Mucosa of rectum (tissue), 2 donors: ENCODE measurements around the gene RIMS1.

Experiments used
- H3K27ac ChIP-seq, 2 donors: one replicate each; pipeline ENCODE4 v1.7.0; 2013; ENCODE audit warnings: inconsistent platforms in 2 of 2, low read depth in 2 of 2, low read length in 2 of 2
- H3K27me3 ChIP-seq, 2 donors: one replicate each; pipeline ENCODE4 v1.7.0; 2013; ENCODE audit warnings: low read length in 2 of 2; ENCODE audit not compliant: control insufficient read depth in 2 of 2, insufficient read depth in 2 of 2
- H3K36me3 ChIP-seq, 2 donors: one replicate each; pipeline ENCODE4 v1.7.0; 2013; ENCODE audit warnings: low read length in 2 of 2; ENCODE audit not compliant: control insufficient read depth in 2 of 2, insufficient read depth in 2 of 2
- H3K4me1 ChIP-seq, 2 donors: one replicate each; pipeline ENCODE4 v1.7.0; 2013; ENCODE audit warnings: low read length in 2 of 2, mild to moderate bottlenecking in 1 of 2; ENCODE audit not compliant: control insufficient read depth in 2 of 2, insufficient read depth in 2 of 2
- H3K4me3 ChIP-seq, 2 donors: one replicate each; pipeline ENCODE4 v1.7.0; 2013; ENCODE audit warnings: low read length in 2 of 2
- H3K9ac ChIP-seq, 2 donors: one replicate each; pipeline ENCODE4 v1.7.0; 2013; ENCODE audit warnings: low read length in 2 of 2, low read depth in 1 of 2, mild to moderate bottlenecking in 1 of 2
- H3K9me3 ChIP-seq, 2 donors: one replicate each; pipeline ENCODE4 v1.7.0; 2013; ENCODE audit warnings: low read length in 2 of 2; ENCODE audit not compliant: control insufficient read depth in 2 of 2
- donor health status: healthy.
- donor health status: Normal muscosa, but diverticular disease.

RIMS1 gene

GRCh38 chr6:72425003-72425681 lies 538.8 kb downstream of the RIMS1 start:
- Histone ChIP-seq H3K27ac (no peak overlapping the region), H3K4me3 (no peak overlapping the region), H3K9ac (no peak overlapping the region), H3K36me3 (no peaks in the 10 kb centered on the region), H3K27me3 (no peaks in the 10 kb centered on the region), H3K9me3 (no peaks in the 10 kb centered on the region), H3K4me1 (no peaks in the 10 kb centered on the region)

- H3K27ac ChIP-seq, result no peak overlapping the region
- H3K4me1 ChIP-seq, result no peaks in the 10 kb centered on the region
- no peaks in the 10 kb centered on the region for H3K27me3 ChIP-seq
- H3K9me3 ChIP-seq, result no peaks in the 10 kb centered on the region
- no peak overlapping the region for H3K4me3 ChIP-seq
- H3K36me3 ChIP-seq, result no peaks in the 10 kb centered on the region
- H3K9ac ChIP-seq, result no peak overlapping the region
Observed at GRCh38 chr6:72440611-72441010, 554.3 kb downstream of the RIMS1 start.

GRCh38 chr6:72446430-72446829 lies 560.1 kb downstream of the RIMS1 start:
- Histone ChIP-seq H3K36me3 (no peaks in the 10 kb centered on the region), H3K9me3 (no peaks in the 10 kb centered on the region), H3K9ac (no peak overlapping the region), H3K4me3 (no peak overlapping the region), H3K27ac (no peak overlapping the region), H3K27me3 (no peaks in the 10 kb centered on the region), H3K4me1 (no peaks in the 10 kb centered on the region)
